IPS-15b (cell line): ENCODE measurements around the gene ZNF831.

Source experiments
- H3K27me3 ChIP-seq: one replicate; pipeline ENCODE4 v1.6.1; 2013; ENCODE audit warnings: low read length; ENCODE audit not compliant: control insufficient read depth, insufficient read depth
- H3K36me3 ChIP-seq: one replicate; pipeline ENCODE4 v1.6.1; 2013; ENCODE audit warnings: low read length; ENCODE audit not compliant: control insufficient read depth, insufficient read depth
- H3K4me1 ChIP-seq: one replicate; pipeline ENCODE4 v1.6.1; 2013; ENCODE audit warnings: mild to moderate bottlenecking, low read length; ENCODE audit not compliant: control insufficient read depth, insufficient read depth
- H3K4me3 ChIP-seq: one replicate; pipeline ENCODE4 v1.5.1; 2013; ENCODE audit warnings: low read depth, low read length
- H3K9ac ChIP-seq: one replicate; pipeline ENCODE4 v1.6.1; 2013; ENCODE audit warnings: low read depth, mild to moderate bottlenecking, low read length
- H3K9me3 ChIP-seq: one replicate; pipeline ENCODE4 v1.6.1; 2013; ENCODE audit warnings: mild to moderate bottlenecking, low read length; ENCODE audit not compliant: control insufficient read depth, insufficient read depth

Gene ZNF831

GRCh38 chr20:59192533-59192896, 28.9 kb downstream of the ZNF831 start:
- H3K4me1 ChIP-seq, result no peaks in the 10 kb centered on the region
- no peaks in the 10 kb centered on the region for H3K36me3 ChIP-seq
- no peak overlapping the region for H3K9ac ChIP-seq
- no peaks in the 10 kb centered on the region for H3K9me3 ChIP-seq
- H3K4me3 ChIP-seq, result no peak overlapping the region
- no peaks in the 10 kb centered on the region for H3K27me3 ChIP-seq

DNA sequence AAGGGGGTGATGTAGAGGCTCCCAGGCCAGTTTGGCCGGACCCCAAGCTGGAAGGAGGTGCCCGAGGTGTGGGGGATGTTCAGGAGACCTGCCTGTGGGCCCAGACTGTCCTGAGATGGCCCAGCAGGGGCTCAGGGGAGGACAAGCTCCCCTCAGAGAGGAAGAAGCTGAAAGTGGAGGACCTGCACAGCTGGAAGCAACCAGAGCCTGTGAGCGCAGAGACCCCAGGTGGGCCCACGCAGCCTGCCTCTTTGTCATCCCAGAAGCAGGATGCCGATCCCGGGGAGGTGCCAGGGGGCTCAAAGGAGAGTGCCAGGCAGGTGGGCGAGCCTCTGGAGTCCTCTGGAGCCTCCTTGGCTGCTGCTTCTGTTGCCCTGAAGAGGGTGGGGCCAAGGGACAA, 29.7 kb downstream of the ZNF831 start:
- Histone ChIP-seq H3K9ac (no peak overlapping the region), H3K27me3 (no peaks in the 10 kb centered on the region), H3K9me3 (no peaks in the 10 kb centered on the region), H3K4me1 (no peaks in the 10 kb centered on the region), H3K36me3 (no peaks in the 10 kb centered on the region), H3K4me3 (no peak overlapping the region)

DNA sequence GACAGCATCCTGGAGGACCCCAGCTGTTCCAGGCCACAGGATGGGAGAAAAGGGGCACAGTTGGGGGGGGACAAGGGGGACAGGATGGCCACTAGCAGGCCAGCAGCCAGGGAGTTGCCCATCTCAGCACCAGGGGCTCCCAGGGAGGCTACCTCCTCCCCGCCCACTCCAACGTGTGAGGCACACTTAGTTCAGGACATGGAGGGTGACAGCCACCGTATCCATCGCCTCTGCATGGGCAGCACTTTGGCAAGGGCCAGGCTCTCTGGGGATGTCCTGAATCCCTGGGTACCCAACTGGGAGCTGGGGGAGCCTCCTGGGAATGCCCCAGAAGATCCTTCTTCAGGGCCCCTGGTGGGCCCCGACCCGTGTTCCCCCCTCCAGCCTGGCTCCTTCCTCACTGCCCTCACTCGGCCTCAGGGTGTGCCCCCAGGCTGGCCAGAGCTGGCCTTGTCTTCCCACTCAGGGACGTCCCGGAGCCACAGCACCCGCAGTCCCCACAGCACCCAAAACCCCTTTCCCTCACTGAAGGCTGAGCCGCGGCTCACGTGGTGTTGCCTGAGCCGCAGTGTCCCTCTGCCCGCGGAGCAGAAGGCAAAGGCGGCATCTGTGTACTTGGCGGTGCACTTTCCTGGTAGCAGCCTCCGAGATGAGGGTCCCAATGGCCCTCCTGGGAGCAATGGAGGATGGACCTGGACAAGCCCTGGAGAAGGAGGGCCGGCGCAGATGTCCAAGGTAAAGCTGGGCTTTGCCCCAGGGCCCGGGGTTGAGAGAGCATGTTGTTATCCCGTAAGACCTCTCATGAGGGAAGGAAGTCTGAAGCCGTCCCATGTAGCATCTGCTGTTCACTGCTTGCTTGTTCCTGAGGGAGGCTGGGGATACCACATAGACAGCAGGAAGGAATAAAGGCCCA, 30.7 kb downstream of the ZNF831 start:
- H3K9me3 ChIP-seq, result no peaks in the 10 kb centered on the region
- H3K4me3 ChIP-seq, result no peak overlapping the region
- H3K4me1 ChIP-seq, result no peaks in the 10 kb centered on the region
- no peak overlapping the region for H3K9ac ChIP-seq
- H3K36me3 ChIP-seq, result no peaks in the 10 kb centered on the region
- no peaks in the 10 kb centered on the region for H3K27me3 ChIP-seq

DNA sequence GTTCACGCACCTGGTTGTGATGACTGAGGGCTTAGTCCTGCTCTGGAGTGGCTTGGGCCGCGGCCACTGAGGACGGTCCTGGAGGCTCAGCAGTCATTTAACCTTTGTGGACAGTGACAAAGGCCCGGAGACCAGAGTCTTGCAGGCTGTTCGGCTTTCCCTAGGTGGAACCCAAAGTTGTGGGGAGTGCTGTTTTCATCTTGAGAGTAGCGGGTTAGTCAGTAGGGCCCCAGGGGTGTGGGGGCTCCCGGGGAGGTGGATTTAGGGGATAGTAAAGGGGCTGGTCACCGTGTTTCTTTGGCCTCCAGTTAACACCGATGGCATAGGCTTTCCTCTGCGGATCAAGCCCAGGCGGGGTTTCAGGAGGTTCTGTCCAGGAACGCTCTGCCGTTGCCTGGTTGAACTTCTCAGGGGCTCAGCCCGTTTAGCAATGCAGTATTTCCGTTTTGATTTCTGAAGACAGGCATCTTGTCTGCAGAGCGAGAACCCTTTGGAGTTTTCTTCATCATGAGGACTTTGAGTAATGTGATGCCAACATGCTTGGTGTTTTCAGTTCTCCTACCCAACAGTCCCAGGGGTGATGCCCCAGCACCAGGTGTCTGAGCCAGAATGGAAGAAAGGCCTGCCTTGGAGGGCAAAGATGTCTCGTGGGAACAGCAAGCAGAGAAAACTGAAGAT, 31.8 kb downstream of the ZNF831 start:
- no peaks in the 10 kb centered on the region for H3K27me3 ChIP-seq
- H3K36me3 ChIP-seq, result no peaks in the 10 kb centered on the region
- H3K4me1 ChIP-seq, result no peaks in the 10 kb centered on the region
- H3K9me3 ChIP-seq, result no peaks in the 10 kb centered on the region
- no peak overlapping the region for H3K9ac ChIP-seq
- H3K4me3 ChIP-seq, result no peak overlapping the region

GRCh38 chr20:59204165-59204894, 40.7 kb downstream of the ZNF831 start:
- no peak overlapping the region for H3K4me3 ChIP-seq
- no peaks in the 10 kb centered on the region for H3K36me3 ChIP-seq
- no peaks in the 10 kb centered on the region for H3K9me3 ChIP-seq
- no peak overlapping the region for H3K9ac ChIP-seq
- H3K27me3 ChIP-seq, result no peaks in the 10 kb centered on the region
- no peaks in the 10 kb centered on the region for H3K4me1 ChIP-seq

DNA sequence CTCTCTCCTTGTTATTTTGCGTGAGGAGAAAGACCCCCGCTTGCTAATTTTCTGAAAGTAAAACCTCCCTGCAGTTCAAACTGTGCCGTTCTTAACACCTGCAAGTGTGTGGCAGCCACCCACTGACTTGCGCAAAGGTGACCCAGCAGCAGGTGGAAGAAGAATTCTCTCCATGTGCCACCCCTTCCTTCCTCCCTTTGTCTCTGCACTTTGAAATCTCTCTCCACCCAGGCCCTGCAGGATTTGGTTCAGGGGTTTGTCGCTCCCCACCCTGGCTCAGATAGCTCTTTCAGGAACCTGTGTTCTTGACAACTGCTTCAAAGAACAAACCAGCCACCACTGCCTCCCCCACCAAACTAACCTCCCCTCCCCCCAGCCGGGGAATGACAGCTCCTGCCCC, 41.4 kb downstream of the ZNF831 start:
- Histone ChIP-seq H3K4me1 (no peaks in the 10 kb centered on the region), H3K9ac (no peak overlapping the region), H3K4me3 (no peak overlapping the region), H3K9me3 (no peaks in the 10 kb centered on the region), H3K27me3 (no peaks in the 10 kb centered on the region), H3K36me3 (no peaks in the 10 kb centered on the region)

DNA sequence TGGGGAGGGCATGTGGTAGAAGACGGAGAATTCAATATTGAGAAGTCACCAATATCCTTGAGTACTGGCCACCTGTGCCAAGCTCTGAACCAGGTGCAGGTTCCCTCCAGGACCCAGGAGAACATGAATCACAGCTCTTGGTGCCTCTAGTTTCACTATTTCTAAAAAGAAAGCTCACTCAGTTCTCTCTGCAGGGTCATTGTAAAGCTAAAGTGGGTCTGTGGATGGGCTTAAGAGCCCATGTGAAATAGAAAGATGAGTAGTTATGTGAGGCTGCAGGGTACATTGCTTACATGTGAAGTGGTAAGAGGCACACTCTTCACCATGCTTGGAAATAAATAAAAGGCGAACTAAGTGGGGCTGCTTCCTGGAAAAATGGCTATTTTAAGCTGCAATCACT, 43.6 kb downstream of the ZNF831 start:
- Histone ChIP-seq H3K9me3 (no peaks in the 10 kb centered on the region), H3K27me3 (no peaks in the 10 kb centered on the region), H3K4me1 (no peaks in the 10 kb centered on the region), H3K36me3 (no peaks in the 10 kb centered on the region), H3K4me3 (no peak overlapping the region), H3K9ac (no peak overlapping the region)

- H3K9me3 ChIP-seq, result no peaks in the 10 kb centered on the region
- H3K27me3 ChIP-seq, result no peaks in the 10 kb centered on the region
- no peak overlapping the region for H3K9ac ChIP-seq
- no peaks in the 10 kb centered on the region for H3K4me1 ChIP-seq
- no peaks in the 10 kb centered on the region for H3K36me3 ChIP-seq
- H3K4me3 ChIP-seq, result no peak overlapping the region
These were observed 44.2 kb downstream of the ZNF831 start for GRCh38 chr20:59207742-59208357.

- Histone ChIP-seq H3K36me3 (no peaks in the 10 kb centered on the region), H3K4me3 (no peak overlapping the region), H3K9ac (no peak overlapping the region), H3K27me3 (no peaks in the 10 kb centered on the region), H3K4me1 (no peaks in the 10 kb centered on the region), H3K9me3 (no peaks in the 10 kb centered on the region)
These were observed 46.6 kb downstream of the ZNF831 start for GRCh38 chr20:59210186-59210585.

DNA sequence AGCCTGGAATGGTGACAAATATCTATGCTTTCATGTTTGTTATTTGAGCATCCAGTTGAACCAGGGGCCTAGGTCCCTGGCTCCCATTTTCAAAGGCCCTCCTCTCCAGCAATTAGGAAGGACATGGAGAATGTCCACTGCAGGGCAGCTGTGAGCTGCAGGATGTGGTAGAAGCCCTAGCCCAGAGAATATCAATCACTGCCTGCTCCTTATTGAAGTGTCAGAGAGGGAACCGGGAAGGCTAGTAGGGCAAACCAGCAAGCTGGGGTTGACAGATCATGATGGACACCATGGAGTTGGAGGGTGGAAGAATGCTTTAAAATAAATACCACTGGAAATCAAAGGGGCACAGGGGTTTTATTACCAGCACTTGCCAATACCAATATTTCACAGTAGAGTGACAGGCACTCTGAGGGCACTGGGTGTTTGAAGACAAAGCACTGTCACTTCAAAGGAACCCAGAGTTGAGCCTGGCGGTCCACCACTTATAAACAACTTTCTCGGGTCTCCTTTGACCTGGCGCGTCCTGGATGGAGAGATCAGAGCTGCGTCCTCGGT, 47.7 kb downstream of the ZNF831 start:
- Histone ChIP-seq H3K4me3 (no peak overlapping the region), H3K4me1 (no peaks in the 10 kb centered on the region), H3K36me3 (no peaks in the 10 kb centered on the region), H3K27me3 (no peaks in the 10 kb centered on the region), H3K9ac (no peak overlapping the region), H3K9me3 (no peaks in the 10 kb centered on the region)

DNA sequence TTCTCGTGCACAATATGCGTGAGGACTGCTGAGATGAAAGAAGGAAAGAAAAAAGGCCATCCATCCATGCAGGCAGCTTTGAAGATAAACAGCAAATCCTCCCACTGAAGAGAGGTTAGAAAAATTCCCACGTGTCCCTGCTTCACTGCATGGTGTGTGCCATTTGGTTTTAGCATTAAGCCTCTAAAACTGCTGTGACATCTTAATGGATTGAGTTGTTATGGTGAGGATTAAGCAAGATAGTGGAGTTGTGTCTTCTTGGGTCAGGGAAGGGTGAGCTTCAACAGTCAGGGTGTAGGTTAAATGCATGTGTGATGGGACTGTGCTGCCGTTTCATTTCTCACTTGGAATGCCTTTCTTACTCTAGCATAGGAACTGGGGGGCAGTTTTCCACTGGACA, 50.5 kb downstream of the ZNF831 start:
- Histone ChIP-seq H3K9ac (no peak overlapping the region), H3K27me3 (no peaks in the 10 kb centered on the region), H3K4me1 (no peaks in the 10 kb centered on the region), H3K4me3 (no peak overlapping the region), H3K36me3 (no peaks in the 10 kb centered on the region), H3K9me3 (no peaks in the 10 kb centered on the region)
